ENCODE measurements around the gene AP1M1. TPM values are rescaled to one million over a fixed set of nuclear protein-coding genes. Genes with fewer than 3 reads are reported as not detected.
A peak's percentile ranks its signal among the peaks of the same experiment; 100 is the strongest.

AP1M1 gene
- total and polyA plus RNA-seq, 2 of the 4 experiments (the other 2 are of a cell fraction) = 85.1 to 99.1 TPM

- dilution Hi-C loops (cut with HindIII; ENCODE audit: low sequenced_read_pairs, unreplicated experiment) (no loop called here), intact Hi-C loops (cut with micrococcal nuclease) (loop anchor here (5.0 kb wide), 1 partner anchor 36 kb away; no protein-coding TSS in a partner anchor), in situ Hi-C loops (cut with MboI; ENCODE audit: low sequenced_read_pairs) (no loop called here)
- Histone ChIP-seq H3K79me1 (ENCODE audit: low read depth in 1 of 2, low read length in 2 of 2) (no peaks in the 10 kb centered on the region; a peak in 1 of 4 replicates), H2BK15ac (ENCODE audit: low read depth, low read length) (no peak overlapping the region), H3K27ac (ENCODE audit: insufficient read depth, low read length) (no peak overlapping the region), H3K14ac (replicated peaks; ENCODE audit: low read depth, low read length) (no peak overlapping the region), H3K9me3 (ENCODE audit: control insufficient read depth, insufficient read depth, low read length) (no peaks in the 10 kb centered on the region), H3K36me3 (ENCODE audit: control insufficient read depth, insufficient read depth, low read length) (no peaks in the 10 kb centered on the region), H2AFZ (replicated peaks; ENCODE audit: low read length, poor library complexity) (no peak overlapping the region), H3K4me3 (ENCODE audit: insufficient read depth, low read depth, low read length) (no peak overlapping the region), H2AK5ac (ENCODE audit: low read depth, low read length) (no peak overlapping the region), H3K18ac (ENCODE audit: low read depth, low read length) (no peak overlapping the region), H4K91ac (ENCODE audit: insufficient read depth, low read depth, low read length) (no peak overlapping the region), H2BK5ac (ENCODE audit: low read depth, low read length, poor library complexity, severe bottlenecking) (no peak overlapping the region), H3K4me2 (ENCODE audit: low read depth, low read length) (no peak overlapping the region), H2BK120ac (ENCODE audit: low read depth, low read length) (no peak overlapping the region), H3K4ac (ENCODE audit: low read depth, low read length) (no peak overlapping the region), H4K5ac (ENCODE audit: low read depth, low read length) (no peak overlapping the region), H2BK20ac (ENCODE audit: low read depth, low read length) (no peak overlapping the region), H4K8ac (ENCODE audit: low read depth in 2 of 2, low read length in 2 of 2) (no peak overlapping the region), H3K23ac (ENCODE audit: low read depth, low read length) (no peak overlapping the region), H3K4me1 (ENCODE audit: control insufficient read depth, insufficient read depth, low read length) (peaks cover 6% of the 10 kb centered on the region), H3K27me3 (ENCODE audit: control insufficient read depth, insufficient read depth, low read length) (peaks cover 16% of the 10 kb centered on the region), H3K9ac (ENCODE audit: low read depth, low read length) (no peak overlapping the region), H2AK9ac (replicated peaks; ENCODE audit: low read depth, low read length, poor library complexity) (no peak overlapping the region), H3K56ac (ENCODE audit: extremely low read depth, insufficient read depth, low read length) (no peak overlapping the region), H4K20me1 (ENCODE audit: insufficient read depth, low read length) (0 out of 2 replicates have a peak, but pooled peaks cover 4% of the 10 kb centered on the region), H3K9me1 (ENCODE audit: insufficient read depth, low read length) (peaks cover 6% of the 10 kb centered on the region; the same call in 1 of the 2 replicates)
- TF ChIP-seq RFX5 (IDR thresholded peaks at IDR 0.05; ENCODE audit: low read depth, low read length) (no peak), CEBPB (IDR thresholded peaks at IDR 0.05; ENCODE audit: low read depth, low read length) (0 out of 2 replicates have a peak, but pooled peaks have one; percentile 2), MAZ (IDR thresholded peaks at IDR 0.05; ENCODE audit: borderline replicate concordance, low read depth, low read length) (no peak), RAD21 (IDR thresholded peaks at IDR 0.05; ENCODE audit: low read length) (no peak)
- ChIA-PET CTCF (no interaction called here), POLR2A (ENCODE audit: unreplicated experiment) (no interaction called here)
- BruUV-seq (replicated peaks) = no TSS peak
- no peak for ATAC-seq (ENCODE audit: low read depth)
- 60% methylated on average over 1 of the region's 5 CpGs; no CpG with 5 or more reads in 1 of the 2 experiments for WGBS, 2 experiments (ENCODE audit: extremely low coverage in 2 of 2, insufficient read length in 1 of 2)
- no peak for DNase-seq
Measured at GRCh38 chr19:16281743-16282142, 84.0 kb downstream of the AP1M1 start.

Data from IMR-90 (cell line).